HG03521 (cell line): ENCODE results near the gene GCLC.
A peak's percentile ranks its signal among the peaks of the same experiment; 100 is the strongest.

Source experiments
- ATAC-seq: cut with Tn5 transposase; IDR thresholded peaks from one replicate; pipeline ENCODE4 v1.9.1; 2021; ENCODE audit warnings: mild to moderate bottlenecking, moderate library complexity; ENCODE audit not compliant: unreplicated experiment

GCLC gene

GRCh38 chr6:53461041-53461656 lies 83.8 kb downstream of the GCLC start:
- ATAC-seq = peak; percentile 58

- no peak for ATAC-seq
Observed at GRCh38 chr6:53458105-53458866, 86.6 kb downstream of the GCLC start.

- no peak for ATAC-seq
Observed at GRCh38 chr6:53456809-53457208, 88.1 kb downstream of the GCLC start.

GRCh38 chr6:53455678-53456077 lies 89.2 kb downstream of the GCLC start:
- ATAC-seq = no peak

- ATAC-seq = no peak
Observed at GRCh38 chr6:53451165-53451564, 93.7 kb downstream of the GCLC start.

- no peak for ATAC-seq
Observed at GRCh38 chr6:53447865-53448264, 97.0 kb downstream of the GCLC start.
